GM19438 (cell line): ENCODE data around the gene CKS2.

Source experiments
- ATAC-seq: cut with Tn5 transposase; IDR thresholded peaks from one replicate; pipeline ENCODE4 v1.9.1; 2021; ENCODE audit warnings: low read depth; ENCODE audit not compliant: unreplicated experiment

CKS2 gene

GRCh38 chr9:89363921-89364665 is 53.1 kb downstream of the CKS2 start:
- no peak for ATAC-seq

- no peak for ATAC-seq
Measured at GRCh38 chr9:89364666-89365531, 53.9 kb downstream of the CKS2 start.

- no peak for ATAC-seq
Measured at GRCh38 chr9:89365532-89365912, 54.5 kb downstream of the CKS2 start.
